ENCODE data around the gene ERVFRD-1.
"Not testable (repeated sequence)": the region's sequence is repeated elsewhere in the genome, so short reads cannot be mapped to it uniquely, and the experiment has no call there.

ERVFRD-1 gene

DNA sequence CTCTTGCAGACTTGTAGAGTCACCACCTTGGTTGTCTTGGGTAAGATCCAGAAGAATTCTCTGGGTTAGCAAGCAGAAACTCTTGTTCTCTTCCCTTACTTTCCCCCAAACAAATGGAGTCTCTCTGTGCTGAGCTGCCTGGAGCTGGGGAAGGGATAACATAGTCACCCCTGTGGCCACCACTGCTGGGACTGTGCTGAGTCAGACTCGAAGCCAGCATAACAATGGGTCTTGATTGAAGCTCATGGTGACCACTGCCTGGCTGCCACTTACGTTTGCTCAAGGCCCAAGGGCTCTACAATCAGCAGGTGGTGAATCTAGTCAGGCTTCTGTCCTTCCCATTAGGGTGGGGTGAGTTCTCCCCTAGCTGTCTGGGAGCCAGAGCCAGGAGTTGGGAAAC lies 15.4 kb upstream of the ERVFRD-1 start:
- no peak for ATAC-seq

DNA sequence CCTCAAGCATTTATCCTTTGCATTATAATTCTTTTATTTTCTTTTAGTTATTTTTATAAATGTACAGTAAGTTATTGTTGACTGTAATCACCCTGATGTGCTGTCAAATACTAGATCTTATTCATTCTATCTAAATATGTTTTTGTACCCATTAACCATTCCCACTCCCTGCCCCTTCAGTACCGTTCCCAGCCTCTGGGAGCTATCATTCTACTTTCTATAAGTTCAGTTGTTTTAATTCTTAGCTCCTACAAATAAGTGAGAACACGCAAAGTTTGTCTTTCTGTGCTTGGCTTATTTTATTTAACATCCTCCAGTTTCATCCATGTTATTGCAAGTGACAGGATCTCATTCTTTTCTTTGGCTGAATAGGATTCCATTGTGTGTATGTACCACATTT lies 12.5 kb upstream of the ERVFRD-1 start:
- no peak for ATAC-seq

DNA sequence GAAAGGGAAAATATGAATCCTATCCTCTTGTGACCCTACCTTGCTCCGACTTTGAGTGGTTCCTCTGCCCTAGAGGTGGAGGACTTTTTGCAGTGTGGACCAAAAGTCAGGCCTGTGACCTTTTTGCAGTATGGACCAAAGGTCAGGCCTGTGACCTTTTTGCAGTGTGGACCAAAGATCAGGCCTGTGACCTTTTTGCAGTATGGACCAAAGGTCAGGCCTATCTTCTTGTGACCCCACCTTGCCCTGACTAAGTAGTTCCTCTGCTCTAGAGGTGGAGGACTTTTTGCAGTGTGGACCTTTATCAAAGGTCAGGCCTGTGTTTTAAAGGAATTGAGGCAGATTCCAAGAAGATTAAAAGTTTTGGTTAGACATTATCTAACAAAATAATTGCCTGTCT lies 10.9 kb upstream of the ERVFRD-1 start:
- no peak for ATAC-seq

DNA sequence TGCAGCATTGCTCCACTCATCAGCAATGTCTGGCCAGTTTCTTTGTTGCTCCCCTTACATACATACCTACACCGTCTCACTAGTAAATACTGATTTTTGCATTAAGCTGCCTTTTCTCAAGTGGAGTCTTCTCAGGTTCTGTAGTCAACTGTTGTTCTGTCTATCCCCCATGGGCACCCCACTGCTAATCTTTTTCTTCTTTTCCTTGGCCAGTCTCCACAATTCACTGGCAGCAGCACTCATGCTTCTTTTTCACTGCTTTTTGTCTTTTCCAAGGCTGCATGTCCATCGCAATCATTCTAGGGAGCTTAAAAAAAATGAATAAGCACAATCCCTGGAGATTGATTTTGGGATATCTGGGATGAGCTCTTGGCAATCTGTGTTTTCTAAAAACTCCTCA lies 10.3 kb upstream of the ERVFRD-1 start:
- no peak for ATAC-seq

DNA sequence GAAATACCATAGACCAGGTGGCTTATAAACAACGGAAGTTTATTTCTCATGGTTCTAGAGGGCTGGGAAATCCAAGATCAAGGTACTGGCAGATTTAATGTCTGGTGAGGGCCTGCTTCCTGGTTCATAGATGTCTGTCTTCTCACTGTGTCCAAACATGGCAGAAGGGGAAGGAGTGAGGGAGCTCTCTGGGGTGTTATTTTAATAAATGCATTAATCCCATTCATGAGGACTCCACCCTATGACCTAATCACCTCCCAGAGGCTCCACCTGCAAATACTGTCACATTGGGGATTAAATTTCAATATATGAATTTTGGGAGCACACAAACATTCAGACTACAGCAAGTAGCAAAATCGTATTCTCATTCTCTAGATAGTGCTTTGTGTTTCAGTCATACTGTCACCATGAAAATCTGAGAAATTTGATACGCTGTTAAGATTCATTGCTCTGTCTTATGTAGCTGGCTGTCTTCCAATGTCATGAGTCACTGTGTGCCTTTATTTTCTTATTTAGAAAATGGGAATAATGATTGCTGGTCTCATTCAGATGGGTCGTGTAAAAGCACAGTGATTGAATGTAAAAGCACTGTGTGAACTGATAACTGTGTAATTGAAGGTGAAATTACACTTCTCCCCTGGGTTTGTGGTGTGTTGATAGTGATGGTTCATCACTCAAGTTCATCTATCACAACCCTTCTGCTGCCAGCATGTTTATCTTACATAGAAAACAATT lies 8.9 kb upstream of the ERVFRD-1 start:
- no peak for ATAC-seq

DNA sequence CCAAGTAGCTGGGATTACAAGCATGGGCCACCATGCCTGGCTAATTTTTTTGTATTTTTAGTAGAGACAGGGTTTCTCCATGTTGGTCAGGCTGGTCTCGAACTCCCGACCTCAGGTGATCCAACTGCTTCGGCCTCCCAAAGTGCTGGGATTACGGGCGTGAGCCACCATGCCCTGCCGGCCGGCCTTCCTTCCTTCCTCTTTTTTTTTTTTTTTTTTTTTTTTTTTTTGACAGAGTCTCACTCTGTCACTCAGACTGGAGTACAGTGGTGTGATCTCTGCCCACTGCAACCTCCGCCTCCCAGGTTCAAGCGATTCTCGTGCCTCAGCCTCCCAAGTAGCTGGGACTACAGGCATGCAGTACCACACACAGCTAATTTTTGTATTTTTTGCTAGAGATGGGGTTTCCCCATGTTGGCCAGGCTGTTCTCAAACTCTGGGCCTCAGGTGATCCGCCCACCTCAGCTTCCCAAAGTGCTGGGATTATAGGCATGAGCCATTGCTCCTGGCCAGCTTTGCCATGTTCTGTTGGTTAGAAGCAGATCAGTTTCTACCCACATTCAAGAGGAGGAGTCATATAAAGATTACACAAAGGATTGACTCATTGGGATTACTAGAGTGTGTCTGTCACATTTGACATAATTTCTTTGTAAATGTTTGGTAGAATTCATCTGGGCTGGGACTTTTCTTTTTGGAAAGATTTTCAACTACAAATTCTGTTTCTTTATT lies 4.4 kb upstream of the ERVFRD-1 start:
- ATAC-seq, result peak; percentile 51 to 55

DNA sequence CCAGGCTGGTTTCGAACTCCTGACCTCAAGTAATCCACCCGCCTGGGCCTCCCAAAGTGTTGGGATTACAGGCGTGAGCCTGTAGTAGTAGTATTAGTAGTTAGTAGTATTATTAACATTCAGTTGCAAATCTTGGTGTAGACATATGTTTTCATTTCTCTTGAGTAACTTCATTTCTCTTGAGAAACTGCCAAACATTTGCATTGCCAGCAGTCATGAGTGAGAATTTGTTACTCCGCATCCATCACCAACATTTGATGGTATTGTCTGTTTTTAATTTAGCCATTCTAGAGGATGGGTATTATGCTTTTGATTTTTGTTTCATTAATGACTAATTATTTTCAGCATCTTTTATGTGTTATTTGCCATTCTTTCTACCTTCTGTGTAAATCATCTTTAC lies 1.5 kb upstream of the ERVFRD-1 start:
- no peak for ATAC-seq

DNA sequence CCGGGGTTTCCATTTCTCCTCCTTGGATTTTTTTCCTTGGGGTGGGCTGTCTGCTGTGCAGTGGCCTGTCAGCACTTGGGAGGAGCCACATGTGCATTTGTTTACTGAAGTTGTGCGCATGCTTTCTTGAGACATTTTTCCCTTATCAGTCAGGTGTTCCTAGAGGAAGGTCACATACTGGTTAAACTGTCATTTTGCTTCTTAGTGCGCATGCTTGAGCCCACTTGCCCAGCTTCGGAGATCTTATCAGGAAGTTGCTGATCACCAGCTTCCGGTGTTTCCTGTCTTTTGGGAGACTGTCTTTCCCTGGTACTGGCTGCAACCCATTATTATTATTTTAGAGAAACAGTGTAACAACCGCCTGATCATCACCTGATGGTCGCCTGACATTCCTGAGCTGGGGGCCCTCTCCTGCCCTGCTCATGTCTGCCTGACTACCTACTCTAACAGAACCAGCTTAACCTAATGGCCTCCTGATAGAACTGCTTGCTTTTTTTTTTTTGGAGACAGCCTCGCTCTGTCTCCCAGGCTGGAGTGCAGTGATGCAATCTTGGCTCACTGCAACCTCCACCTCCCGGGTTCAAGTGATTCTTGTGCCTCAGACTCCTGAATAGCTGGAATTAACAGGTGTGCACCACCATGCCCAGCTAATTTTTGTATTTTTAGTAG lies 378 bp upstream of the ERVFRD-1 start:
- no peak for ATAC-seq

DNA sequence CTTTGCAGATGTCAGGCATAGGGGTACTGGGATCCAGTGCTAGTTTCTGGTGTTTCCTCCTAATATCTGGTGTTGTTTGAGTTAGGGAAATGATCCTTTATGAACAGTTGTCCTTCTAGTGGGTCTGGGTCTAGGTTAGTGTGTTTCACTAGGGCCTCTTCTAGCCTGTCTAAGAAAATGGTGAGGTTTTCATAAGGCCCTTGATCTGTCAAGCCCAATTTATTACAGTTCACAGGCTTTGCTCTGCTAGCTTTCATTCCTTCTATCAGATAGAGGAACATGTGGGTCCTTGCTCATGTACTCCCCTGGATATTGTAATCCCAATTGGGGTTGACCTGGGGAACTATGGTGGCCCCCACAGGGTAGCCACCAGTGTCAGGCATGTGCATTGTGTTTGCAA lies 2.8 kb downstream of the ERVFRD-1 start:
- no peak for ATAC-seq

DNA sequence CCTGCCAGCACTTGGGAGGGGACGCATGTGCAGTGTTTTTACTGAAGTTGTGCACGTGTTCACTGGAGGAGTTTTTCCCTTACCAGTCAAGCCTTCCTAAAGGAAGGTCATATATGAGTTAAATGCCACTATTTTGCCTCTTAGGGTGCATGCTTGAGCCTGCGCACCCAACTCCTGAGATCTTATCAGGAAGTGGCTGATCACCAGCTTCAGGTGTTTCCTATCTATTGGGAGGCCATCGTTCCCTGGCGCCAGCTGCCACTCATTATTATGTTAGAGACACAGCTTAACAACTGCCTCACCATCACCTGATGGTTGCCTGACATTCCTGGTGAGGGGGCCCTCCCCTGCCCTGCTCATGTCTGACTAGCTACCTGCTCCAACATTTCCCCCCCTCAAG lies 8.5 kb downstream of the ERVFRD-1 start:
- ATAC-seq, result no peak

DNA sequence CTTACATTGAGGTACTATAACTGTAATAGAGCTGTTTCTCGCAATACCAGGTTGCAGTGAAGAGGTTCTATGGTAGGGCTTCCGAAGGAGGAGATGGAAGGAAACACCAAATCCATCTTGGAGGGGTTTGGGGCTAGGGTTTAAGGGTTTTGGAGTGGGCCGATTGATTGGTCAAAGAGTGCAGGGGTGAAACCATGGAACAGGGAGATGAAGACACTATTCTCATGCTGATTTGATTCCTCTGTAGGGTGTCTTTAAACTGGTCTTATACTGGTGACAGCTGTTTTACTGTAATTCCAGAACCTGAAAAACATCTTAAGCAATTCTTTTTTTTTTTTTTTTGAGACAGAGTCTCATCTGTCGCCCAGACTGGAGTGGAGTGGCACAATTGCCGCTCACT lies 10.1 kb downstream of the ERVFRD-1 start:
- ATAC-seq, result no peak

DNA sequence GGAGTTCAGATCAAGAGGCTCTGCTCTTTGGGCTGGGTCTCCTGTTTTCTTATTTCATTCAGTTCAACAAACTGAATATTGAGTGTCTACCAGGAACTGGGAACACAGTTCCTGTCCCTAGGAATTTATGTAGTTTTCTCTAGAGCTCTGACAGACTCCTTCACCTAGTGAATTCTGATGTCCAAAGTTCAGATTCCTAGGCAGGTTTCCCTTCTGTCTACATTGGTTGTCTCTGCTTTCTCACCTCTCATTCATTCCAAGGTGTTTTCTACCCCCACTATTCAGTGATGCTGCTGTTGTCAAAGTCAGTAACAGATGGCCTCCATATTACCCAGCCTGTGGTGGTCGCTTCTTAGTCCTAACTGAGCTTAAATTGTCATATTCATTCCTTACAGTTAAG lies 13.5 kb downstream of the ERVFRD-1 start:
- no peak for ATAC-seq

DNA sequence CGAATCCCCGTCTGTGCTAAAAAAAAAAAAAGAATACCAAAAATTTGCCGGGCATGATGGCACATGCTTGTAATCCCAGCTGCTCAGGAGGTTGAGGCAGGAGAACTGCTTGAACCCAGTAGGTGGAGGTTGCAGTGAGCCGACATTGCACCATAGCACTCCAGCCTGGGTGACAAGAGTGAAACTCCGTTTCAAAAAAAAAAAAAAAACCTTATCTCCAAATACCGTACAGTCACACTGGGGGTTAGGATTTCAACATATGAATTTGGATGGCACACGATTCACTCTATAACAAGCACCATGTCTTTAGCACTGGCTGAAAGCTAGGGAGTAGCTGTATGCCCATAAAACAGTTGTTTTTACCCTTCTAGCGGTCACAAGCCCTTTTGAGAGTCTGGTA lies 14.0 kb downstream of the ERVFRD-1 start:
- no peak for ATAC-seq

DNA sequence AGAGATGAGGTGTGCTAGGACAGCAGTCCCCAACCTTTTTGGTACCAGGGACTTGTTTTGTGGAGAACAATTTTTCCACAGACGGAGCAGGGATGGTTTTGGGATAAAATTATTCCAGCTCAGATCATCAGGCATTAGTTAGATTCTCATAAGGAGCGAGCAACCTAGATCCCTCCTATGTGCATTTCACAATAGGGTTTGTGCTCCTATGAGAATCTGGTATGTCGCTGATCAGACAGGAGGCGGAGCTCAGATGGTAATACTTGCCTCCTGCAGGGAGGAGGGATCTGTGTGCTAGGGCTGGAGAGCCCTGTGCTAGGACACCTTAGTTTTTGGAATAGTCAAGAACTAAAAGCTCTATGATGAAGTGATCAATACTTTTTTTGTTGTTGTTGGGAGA lies 15.4 kb downstream of the ERVFRD-1 start:
- ATAC-seq, result no peak

DNA sequence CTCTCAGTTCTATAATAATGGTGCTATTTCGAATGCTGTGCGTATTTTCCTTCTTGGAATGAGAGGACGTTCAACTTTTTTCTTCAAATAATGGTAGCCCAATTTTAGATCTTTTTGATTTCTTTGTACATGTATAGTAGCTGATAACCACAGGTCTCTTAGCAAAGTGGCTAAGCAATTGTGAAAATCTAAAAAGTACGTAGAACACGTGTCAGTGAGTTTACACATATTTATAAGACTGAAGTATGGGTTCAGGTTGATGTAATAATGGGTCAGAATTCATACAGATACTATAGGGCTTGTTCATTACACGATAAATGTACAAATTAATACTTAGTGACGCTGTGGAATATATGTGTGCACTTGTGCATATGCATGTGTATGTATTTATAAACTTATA lies 16.6 kb downstream of the ERVFRD-1 start:
- ATAC-seq, result no peak

DNA sequence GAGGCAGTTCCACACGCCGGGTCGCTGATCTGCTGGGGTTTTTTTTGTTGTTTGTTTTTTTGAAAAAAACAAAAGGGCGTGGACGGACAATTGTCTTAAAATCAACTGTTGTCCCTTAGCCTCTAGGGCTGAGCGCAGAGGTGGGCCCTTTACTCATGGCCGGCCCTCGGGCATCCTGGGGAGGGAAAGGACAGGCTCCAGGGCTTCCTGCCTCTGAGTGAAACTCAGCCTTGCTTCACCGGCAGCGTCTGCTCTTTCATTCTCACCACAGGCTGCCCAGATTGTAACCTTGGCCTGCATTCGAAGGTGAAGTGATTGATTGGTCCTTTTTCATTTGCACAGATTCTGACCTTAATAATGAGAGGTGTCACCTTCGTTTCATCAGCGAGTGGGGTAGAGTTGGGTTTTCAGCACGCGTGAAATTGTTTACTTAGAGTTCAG lies 17.1 kb downstream of the ERVFRD-1 start:
- ATAC-seq, result peak; percentile 11 to 13

DNA sequence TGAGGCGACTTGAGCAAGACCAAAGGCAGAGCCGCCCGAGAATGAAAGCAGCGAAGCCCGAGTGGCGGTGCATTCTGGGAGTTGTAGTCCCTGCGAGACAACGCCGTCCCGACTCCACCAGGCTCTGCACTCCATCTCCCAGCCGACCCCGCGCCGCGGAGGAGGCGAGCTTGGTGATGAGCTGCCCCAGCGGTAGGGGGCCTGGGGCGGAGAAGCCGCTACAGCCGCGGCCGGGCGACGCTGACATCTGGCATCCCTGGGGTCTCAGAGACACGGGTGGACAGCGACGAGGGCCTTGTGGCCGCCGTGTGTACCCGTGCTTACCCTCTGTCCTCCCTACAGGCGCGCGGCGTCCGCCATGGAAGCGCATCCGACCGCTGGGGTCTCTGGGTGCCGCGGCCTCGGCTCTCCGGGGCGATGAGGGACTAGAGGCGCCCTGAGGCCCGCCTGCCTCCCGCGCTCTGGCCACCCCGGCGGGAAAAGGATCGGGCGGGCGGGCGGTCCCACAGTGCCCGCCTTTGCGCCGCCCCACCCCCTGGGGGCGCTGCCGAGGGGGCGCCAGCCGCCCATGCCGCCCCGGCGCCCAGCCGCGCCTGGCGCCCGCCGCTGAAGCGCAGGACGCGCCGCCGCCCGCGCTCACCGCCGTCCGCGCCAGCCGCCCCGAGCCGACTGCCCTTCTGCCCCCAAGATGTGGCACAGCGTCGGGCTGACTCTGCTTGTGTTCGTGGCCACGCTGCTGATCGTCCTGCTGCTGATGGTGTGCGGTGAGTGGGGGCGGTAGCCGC lies 17.7 kb downstream of the ERVFRD-1 start, which contains the start of gene SMIM13:
TSS of gene SMIM13 (plus strand) at position 209 of the 785 bp plus-strand sequence. CDS start at position 689, 480 bp downstream.
- peak; percentile 97 to 98 for ATAC-seq

DNA sequence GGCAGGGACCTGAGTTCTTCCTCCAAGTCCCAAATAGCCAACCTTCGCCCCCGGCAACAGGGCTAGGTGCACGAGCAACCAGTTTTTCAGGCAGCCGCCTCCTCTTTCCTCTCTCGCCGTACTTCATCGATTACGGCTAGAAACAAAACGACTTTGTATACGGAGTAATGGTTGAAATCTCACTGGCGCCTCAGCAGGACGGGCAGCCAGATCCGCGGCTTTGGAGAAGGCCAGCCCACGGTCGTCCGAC lies 18.2 kb downstream of the ERVFRD-1 start:
- ATAC-seq, result peak; percentile 4 to 11

DNA sequence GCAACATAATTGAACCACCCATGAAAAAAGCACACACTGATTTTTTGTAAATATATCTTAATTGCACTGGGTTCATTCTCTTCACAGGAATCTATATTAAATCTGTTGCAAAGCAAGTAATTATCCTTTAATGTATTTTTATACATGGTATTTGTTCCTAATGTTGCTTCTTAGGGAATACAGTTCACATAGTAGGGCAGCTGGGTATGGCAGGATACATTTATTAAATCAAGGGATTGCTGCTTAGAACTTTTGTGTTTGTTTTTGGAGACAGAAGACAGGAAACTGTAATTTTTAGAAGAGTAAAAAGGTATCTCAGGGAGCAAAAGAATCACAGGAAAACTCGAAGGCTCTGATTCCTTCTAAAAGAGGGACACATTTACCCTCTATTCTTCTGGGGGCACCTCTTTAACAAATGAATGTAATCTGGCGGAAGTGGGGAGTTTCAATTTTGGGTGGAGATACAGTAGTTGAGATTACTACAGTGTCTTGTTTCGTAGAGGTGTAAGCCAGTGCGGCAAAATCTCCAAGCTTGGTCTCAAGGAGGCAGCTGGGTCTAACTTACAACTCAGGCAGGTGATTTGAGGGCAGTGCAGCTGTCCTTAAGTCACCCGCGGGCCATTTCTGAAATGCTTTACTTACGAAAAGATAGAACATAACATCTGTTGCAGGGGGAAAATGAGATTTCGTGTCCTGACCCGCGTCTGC lies 18.7 kb downstream of the ERVFRD-1 start:
- ATAC-seq, result peak; percentile 4 to 9

DNA sequence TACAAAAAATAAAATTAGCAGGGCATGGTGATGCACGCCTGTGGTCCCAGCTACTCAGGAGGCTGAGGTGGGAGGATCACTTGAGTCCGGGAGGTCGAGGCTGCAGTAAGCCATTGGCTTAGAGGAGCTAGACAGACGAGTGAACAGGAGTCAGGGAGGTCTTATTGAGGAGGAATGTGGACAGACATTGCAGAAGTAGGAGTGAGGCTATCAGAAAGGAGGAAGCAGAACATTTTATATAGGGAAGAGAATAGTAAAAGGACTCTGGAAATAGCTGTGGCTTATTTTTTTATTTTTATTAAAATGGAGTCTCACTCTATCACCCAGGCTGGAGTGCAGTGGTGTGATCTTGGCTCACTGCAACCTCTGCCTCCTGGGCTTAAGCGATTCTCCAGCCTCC lies 20.4 kb downstream of the ERVFRD-1 start:
- not testable (repeated sequence) for ATAC-seq

DNA sequence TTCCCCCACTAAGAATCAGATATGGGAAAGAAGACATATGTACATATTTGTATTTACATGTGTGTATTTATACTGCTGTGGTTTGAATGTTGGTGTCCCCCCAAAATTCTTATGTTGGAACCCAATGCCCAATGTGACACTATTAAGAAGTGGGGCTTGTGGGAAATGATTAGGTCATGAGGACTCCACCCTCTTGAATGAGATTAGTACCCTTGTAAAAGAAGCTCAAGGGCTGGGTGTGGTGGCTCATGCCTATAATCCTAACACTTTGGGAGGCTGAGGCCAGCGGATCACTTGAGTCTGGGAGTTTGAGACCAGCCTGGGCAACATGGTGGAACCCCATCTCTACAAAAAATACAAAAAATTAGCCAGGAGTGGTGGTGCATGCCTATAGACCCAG lies 21.8 kb downstream of the ERVFRD-1 start:
- ATAC-seq, result no peak

DNA sequence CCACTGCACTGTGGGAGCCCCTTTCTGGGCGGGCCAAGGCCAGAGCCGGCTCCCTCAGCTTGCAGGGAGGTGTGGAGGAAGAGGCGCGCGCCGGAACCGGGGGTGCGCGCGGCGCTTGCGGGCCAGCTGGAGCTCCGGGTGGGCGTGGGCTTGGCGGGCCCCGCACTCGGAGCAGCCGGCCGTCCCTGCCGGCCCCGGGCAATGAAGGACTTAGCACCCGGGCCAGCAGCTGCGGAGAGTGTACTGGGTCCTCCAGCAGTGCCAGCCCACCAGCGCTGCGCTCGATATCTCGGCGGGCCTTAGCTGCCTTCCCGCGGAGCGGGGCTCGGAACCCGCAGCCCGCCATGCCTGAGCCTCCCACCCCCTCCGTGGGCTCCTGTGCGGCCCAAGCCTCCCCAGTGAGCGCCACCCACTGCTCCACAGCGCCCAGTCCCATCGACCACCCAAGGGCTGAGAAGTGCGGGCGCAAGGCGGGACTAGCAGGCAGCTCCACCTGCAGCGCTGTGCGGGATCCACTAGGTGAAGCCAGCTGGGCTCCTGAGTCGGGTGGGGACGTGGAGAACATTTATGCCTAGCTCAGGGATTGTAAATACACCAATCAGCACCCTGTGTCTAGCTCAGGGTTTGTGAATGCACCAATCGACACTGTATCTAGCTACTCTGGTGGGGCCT lies 24.2 kb downstream of the ERVFRD-1 start:
- ATAC-seq, result not testable (repeated sequence)

All from activated CD4-positive, CD25-positive, alpha-beta regulatory T cell treated with anti-CD3 and anti-CD28 coated beads, Interleukin-2, amount 50 U/mL, for 24 hours (primary cell).